HG03575 (cell line): ENCODE data around the gene TUBA1C.
"Not testable (repeated sequence)": the region's sequence is repeated elsewhere in the genome, so short reads cannot be mapped to it uniquely, and the experiment has no call there.

Source experiments
- ATAC-seq: cut with Tn5 transposase; IDR thresholded peaks from one replicate; pipeline ENCODE4 v1.9.1; 2021; ENCODE audit not compliant: unreplicated experiment, insufficient number of reproducible peaks, low FRiP score; ENCODE audit errors: extremely low read depth

TUBA1C gene

DNA sequence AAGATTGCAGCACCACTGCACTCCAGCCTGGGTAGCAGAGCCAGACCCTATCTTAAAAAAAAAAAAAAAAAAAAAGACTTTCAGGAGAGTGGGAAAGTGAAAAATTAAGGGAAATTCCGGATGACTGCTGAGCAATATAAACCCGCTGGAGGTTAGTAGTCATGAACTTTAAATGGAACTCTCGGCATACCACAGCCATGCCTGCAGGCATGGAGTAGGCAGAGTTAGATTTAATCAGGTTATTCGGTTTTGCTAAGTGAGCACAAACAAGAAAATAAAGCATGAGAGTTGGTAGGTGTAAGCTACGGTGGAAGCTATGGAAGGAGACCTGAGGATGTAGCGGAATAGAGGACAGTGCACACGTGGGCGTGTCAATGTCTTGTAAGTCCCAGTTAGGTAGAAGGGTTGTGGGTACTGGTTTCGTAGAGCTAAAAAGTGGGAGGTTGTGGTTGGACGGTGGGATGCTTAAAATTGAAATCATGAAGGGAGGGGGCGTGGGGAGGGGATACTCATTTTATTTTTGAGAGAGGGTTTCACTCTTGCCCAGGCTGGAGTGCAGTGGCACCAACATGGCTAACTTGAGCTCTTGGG lies 11.8 kb upstream of the TUBA1C start:
- ATAC-seq = no peak

DNA sequence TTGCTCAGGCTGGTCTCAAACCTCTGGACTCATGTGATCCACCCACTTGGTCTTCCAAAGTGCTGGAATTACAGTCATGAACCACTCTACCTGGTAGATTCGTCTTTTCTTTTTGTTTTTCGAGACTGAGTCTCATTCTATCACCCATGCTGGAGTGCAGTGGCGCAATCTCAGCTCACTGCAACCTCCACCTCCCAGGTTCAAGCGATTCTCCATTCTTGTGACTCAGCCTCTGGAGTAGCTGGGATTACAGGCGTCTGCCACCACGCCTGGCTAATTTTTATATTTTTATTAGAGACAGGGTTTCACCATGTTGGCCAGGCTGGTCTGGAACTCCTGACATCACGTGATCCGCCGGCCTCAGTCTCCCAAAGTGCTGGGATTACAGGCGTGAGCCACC lies 9.4 kb upstream of the TUBA1C start:
- ATAC-seq = not testable (repeated sequence)

DNA sequence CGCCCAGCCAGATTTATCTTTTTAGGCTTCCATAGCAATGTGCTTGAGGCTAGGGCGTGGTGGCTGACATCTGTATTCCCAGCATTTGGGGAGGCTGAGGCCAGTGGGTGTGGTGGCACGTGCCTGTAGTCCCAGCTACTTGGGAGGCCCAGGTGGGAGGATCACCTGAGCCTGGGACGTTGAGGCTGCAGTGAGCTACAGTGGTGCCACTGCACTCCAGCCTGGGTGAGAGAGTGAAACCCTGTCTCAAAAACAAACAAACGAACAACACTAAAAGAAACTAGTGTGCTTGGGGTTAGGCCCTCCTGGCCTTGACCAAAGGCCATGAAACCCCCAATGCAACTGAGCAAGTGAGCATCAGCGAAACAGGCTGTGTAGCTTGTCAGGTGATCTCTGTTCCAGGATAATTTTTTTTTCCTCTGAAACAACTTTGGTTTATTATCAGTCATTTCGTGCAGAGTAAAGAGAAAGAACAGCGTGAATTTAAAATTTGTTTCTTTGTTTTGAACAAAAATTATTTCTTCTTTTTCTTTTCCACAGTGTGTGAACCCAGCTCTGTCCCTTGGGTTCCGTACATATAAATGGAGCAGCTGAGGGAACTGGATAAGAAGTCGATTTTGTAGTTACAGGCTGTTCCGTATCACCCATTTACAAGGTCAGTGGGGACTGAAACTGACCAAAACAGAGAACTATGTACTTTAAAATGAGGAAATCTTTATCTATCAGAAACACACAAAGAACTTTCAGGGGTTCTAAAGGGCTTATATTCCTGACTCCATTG lies 8.8 kb upstream of the TUBA1C start:
- no peak for ATAC-seq

DNA sequence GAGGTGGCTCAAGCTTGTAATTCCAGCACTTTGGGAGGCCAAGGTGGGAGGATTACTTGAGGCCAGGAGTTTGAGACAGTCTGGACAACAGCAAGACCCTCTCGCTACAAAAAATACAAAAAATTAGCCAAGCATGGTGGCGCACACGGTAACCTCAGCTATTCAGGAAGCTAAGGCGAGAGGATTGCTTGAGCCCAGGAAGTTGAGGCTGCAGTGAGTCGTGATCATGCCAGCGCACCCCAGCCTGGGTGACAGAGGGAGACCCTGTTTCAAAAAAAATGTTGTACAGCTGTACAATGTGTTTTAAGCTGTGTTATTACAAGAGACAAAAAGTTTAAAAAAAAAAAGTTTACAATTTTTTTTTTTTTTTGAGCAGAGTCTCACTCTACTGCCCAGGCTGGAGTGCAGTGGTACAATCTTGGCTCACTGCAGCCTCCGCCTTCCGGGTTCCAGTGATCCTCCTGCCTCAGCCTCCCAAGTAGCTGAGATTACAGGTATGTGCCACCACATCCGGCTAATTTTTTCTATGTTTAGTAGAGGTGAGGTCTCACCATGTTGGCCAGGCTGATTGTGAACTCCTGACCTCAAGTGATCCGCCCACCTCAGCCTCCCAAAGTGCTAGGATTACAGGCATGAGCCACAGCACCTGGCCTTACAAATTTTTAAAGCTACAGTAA lies 7.2 kb upstream of the TUBA1C start:
- not testable (repeated sequence) for ATAC-seq

DNA sequence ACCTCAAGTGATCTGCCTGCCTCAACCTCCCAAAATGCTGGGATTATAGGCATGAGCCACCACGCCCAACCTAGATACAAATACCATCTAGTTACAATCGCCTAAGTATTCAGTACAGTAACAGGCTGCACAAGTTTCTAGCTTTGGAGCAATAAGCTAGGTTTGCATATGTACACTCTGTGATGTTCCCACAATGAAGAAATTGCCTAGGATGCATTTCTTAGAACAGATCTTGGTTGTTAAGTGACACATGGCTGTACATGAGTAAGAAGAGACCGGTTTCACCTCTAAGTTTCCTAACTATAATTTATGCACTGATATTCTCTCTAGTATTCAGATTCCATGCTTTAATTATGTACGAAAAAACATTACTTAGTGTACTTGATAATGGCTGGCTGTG lies 5.4 kb upstream of the TUBA1C start:
- no peak for ATAC-seq

DNA sequence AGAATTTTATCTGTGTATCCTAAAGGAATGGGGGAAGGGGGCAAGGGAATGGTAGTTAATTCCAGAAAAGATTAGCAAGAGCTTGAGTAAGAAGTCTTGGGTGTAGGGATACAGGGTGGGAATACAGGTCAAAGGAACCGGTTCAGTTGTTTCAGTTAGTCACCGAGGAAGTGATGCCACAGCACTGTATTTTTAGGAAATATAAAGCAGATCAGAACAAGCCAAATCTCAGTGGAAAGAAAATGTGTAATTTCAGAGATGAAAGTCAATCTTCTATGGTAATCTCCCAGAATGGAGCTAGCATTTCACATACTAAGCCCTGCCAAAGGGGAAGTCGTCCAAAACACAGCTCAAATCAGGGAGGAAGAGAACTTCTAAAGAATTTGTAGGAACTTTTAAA lies 4.7 kb upstream of the TUBA1C start:
- no peak for ATAC-seq

DNA sequence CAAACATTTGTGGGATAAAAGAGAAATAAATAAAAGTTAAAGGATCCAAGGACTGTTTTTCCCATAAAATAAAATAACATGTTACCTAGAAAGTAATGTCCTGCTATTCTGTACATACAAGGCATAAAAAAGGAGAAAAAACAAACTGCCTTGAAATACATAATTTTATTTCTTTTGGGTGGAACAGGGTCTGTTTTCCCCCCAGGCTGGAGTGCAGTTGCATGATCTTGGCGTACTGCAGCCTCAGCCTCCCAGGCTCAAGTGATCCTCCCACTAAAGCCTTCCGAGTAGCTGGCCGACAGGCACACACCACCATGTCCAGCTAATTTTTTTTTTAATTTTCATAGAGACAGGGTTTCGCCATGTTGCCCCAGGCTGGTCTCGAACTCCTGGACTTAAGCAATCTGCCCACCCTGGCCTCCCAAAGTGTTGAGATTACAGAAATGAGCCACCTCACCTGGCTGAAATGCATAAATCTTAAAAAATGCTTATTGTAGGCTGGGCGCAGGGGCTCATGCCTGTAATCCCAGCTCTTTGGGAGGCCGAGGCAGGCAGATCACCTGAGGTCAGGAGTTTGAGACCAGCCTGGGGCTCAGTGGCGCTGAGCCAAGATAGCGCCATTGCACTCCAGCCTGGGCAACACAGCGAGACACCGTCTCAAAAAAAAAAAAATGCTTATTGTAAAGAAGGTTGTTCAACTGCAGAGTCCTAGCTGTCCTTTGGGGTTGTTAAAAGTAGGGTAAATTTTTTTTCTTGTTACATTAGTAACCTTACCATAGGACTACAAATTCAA lies 4.1 kb upstream of the TUBA1C start:
- no peak for ATAC-seq

DNA sequence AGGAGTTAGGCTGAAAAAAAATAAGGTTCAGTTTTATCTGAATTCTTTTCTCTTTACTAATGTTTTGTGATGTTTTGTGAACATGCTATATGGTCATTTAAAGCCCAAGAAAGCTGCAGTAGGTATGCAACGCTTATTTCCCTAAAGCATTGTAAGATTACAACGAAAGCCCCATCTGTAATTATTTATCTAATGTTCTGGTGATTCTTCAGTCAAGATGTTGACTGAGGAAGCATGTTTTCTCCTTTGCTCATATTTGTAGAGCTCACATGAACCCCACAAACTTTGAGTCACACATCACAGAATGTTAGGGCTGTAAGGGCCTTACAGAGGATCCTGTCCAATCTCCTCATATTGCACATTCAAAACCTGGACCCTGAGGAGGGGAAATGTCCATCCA lies 3.2 kb upstream of the TUBA1C start:
- ATAC-seq = no peak

DNA sequence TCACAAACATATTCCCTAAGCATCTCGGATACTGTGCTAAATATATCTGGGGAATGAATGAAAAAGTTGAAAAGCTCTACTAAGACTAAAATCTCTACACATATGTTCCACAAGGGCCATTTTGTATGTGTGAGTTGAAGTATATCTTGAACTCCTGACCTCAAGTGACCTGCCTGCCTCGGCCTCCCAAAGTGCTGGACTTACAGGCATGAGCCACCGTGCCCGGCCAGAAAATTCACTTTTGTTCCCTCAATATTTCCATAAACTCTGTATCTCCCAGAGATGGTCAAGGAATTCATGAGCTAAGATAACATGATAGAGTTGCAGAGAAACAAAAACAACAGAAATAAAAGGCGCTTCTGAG lies 1.5 kb upstream of the TUBA1C start:
- ATAC-seq = no peak

DNA sequence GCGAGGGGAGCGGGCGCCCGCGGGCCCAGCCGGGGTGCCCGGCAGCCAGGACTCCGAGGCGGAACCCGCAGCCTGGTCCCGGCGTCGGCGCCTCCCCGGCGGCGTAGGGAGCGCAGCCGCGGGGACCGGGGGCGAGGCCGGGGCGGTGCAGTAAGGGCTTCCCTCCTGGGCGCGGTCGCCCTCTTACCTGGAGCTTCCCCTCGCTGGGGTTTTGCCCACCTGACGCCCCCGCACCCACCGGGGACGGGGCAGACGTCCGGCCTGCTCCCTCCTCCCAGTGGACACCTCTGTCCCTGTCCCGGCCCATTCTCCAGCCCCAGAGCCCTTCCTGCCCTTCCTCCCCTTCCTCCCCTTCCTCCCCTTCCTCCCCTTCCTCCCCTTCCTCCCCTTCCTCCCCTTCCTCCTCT lies 413 bp upstream of the TUBA1C start:
- ATAC-seq = no peak

DNA sequence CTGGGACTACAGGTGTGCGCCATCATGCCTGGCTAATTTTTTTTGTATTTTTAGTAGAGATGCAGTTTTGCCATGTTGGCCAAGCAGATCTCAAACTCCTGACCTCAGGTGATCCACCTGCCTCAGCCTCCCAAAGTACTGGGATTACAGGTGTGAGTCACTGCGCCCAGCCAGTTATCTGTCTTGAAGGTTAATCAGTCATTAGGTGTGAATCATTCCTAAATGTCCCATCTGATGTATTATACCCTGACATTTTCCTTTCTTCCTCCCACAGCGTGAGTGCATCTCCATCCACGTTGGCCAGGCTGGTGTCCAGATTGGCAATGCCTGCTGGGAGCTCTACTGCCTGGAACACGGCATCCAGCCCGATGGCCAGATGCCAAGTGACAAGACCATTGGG lies 4.3 kb downstream of the TUBA1C start:
- ATAC-seq = not testable (repeated sequence)

DNA sequence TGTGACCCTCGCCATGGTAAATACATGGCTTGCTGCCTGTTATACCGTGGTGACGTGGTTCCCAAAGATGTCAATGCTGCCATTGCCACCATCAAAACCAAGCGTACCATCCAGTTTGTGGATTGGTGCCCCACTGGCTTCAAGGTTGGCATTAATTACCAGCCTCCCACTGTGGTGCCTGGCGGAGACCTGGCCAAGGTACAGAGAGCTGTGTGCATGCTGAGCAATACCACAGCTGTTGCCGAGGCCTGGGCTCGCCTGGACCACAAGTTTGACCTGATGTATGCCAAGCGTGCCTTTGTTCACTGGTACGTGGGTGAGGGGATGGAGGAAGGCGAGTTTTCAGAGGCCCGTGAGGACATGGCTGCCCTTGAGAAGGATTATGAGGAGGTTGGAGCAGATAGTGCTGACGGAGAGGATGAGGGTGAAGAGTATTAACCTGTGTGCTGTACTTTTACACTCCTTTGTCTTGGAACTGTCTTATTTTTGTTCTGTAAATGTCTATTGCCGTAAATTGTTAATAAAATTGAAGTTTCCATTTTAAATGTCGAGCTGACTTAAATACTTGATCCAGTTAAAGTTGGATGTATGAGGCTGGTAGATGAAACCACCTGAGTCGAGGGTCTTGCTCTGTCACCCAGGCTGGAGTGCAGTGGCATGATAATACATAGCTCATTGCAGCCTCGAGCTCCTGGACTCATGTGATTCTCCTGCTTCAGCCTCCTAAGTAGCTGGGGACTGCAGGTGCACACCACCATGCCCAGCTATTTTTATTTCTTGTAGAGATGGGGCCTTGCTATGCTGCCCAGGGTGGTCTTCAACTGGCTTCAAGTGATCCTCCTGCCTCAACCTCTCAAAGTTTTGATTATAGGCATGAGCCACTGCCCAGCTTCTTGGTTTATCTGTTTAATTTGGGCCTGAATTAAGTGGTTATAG lies 8.2 kb downstream of the TUBA1C start:
- no peak for ATAC-seq

DNA sequence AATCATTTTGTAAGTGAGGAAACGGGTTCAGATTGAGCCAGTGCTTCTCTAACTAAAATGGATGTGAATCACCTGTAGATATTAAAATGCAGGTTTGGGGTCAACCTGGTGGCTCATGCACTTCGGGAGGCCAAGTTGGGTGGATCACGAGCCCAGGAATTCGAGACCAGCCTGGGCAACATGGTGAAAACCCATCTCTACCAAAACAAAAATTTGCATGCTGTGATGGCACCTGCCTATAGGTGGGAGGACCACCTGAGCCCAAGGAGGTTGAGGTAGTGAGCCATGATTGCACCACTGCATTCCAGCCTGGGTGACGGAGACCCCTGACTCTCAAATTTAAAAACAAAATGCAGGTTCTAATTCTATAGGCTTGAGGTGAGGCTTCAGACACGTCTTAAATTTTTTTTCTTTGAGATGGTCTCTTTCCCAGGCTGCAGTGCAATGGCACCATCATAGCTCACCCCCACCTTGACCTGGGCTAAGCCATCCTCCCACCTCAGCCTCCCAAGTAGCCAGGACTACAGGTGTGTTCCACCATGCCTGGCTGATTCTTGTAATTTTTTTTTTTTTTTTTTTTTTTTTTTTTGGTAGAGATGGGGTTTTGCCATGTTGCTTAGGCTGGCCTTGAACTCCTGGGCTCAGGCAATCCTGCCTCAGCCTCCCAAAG lies 9.0 kb downstream of the TUBA1C start:
- ATAC-seq = no peak

DNA sequence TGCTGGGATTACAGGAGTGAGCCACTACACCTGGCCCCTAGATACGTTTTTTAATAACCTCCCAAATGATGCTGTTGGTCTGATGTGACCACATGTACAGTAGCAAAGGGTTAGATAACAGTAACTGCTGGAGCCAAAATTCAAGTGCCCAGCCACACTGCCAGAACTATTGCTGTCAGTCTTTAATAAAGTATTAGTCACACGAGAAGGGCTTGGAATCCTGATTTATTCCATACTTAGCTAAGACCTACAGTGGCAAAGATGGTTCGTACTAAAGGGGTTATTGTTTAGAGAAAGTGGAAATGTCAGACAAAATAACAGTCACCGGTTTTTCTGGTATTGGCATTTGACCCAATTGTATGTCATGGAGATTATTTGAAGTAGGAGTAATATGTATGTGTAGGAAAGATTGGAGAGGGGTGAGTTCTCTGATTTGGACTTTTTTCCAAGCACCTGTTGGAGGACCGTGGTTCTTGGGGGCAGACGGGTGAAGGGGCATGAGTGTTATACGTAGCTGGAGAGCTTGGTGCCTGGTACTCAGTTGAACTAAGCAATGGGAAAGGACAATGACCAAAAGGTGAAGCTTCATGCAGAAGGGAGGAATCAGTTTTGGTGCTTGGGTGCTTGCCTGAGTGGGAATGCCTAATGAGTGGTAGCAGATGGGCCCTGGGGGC lies 9.7 kb downstream of the TUBA1C start:
- ATAC-seq = no peak

DNA sequence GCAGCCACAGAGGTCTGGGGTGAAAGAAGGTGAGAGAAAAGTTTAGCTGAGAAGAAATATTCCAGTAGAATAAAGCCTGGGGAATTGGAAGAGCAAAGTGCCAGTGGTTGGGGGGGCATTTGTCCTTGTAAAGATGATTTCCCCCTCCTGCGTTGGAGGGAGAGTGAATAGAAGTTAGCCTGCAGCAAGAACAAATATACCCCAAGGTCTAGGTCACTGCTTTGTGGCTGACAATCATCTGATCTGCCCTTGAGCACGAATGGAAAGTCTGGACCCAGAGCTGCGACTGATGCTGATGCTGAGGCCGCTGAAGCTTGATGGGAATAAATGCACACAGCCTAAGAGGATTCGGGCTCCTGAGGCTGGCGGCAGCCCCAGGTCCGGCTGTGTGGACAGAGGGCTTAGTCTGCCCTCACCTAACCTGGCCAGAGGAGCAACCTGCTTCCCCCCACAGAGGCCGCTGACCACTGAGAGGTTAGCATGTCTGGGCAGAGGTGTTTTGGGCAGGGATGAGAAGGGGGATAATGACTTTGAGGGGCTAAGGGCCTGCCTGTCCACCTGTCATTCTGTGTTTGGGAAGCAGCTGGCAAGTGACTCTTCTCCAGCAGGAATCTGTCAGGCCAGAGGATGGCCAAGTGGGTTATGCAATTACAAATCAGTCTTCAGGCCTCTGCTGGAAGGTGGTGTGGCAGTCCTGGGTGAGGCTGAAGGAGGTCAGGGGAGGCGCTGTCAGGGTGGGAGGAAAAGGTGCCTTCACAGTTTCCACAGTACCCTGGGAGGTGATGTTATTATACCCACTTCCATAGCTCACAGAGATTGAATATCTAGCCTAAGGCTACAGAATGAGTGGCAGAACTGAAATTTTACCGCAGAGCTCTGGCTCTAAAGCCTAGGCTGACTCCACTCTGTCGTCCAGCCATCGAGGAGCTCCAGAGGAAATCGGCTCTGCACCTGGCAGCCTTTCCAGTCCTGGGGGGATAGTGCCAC lies 11.7 kb downstream of the TUBA1C start:
- no peak for ATAC-seq

DNA sequence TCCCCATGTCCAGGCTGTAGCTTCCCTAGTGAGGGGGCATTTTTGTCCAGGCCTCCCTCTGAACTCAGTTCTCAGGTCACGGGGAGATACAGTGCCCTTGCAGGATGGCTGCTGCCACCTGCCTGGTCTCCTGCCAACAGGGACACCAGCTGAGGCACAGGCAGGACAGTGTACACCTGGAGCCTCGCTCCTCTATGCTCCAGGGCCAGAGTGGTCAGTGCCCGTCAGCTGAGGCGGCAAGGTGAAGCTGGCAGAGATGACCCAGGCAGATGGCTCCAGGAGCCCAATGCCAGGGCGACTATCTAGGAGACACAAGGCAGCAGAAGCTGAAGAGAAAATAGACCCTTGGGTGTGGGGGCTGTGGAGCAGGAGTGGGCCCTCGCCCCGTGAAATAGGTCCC lies 12.6 kb downstream of the TUBA1C start:
- ATAC-seq = no peak
